ENCODE results near the gene ZNF595.

DNA sequence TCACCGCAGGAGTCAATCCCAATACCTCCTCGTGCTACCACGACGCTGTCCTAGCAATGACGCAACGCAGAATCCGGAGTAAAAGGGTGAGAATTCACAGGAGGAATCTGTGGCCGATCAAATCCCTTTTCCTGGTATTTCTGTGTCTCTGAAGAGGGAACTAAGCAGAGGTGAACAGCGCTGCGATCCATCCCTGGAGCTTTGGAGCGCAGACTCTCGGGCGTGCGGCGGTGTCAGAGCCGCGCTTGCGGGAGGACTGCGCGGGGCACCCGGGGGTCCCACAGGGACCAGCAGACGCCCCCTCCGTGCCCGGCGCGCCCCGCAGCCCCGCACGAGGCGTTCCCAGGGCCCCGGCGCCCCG, 53.9 kb downstream of the ZNF595 start:
- TF ChIP-seq POLR2AphosphoS5 (IDR thresholded peaks at IDR 0.05; ENCODE audit: low read depth, low read length) (no peak), TAF1 (IDR thresholded peaks at IDR 0.05; ENCODE audit: borderline replicate concordance, insufficient read depth, low read length) (no peak), SIN3A (IDR thresholded peaks at IDR 0.05; ENCODE audit: borderline replicate concordance, insufficient read depth, low read length) (no peak), REST (IDR thresholded peaks at IDR 0.05; ENCODE audit: insufficient read depth in 1 of 2, low read depth in 2 of 2, low read length in 2 of 2) (no peak)
